HG03103 (cell line): ENCODE results near the gene HRH1.
"Not testable (repeated sequence)": the region's sequence is repeated elsewhere in the genome, so short reads cannot be mapped to it uniquely, and the experiment has no call there.

Experiments used
- ATAC-seq: cut with Tn5 transposase; IDR thresholded peaks from one replicate; pipeline ENCODE4 v1.9.1; 2021; ENCODE audit warnings: low read depth; ENCODE audit not compliant: unreplicated experiment

Gene HRH1

GRCh38 chr3:11154036-11154952 lies at the start of gene HRH1:
Gene HRH1, plus strand, starts transcription at chr3:11154493. Its CDS starts 104,545 bp downstream, at chr3:11259038.
- ATAC-seq = no peak

- not testable (repeated sequence) for ATAC-seq
These were observed 41.0 kb upstream of the HRH1 start for GRCh38 chr3:11113316-11113715.

GRCh38 chr3:11115548-11115947 lies 38.7 kb upstream of the HRH1 start:
- no peak for ATAC-seq

- no peak for ATAC-seq
These were observed 37.8 kb upstream of the HRH1 start for GRCh38 chr3:11116336-11117059.

GRCh38 chr3:11117591-11117990 lies 36.7 kb upstream of the HRH1 start:
- no peak for ATAC-seq

- ATAC-seq = no peak
These were observed 36.1 kb upstream of the HRH1 start for GRCh38 chr3:11118181-11118682.

- no peak for ATAC-seq
These were observed 34.0 kb upstream of the HRH1 start for GRCh38 chr3:11120091-11120805.

GRCh38 chr3:11126653-11127052 lies 27.6 kb upstream of the HRH1 start:
- no peak for ATAC-seq

GRCh38 chr3:11128682-11129632 lies 25.3 kb upstream of the HRH1 start:
- no peak for ATAC-seq

GRCh38 chr3:11130385-11130784 lies 23.9 kb upstream of the HRH1 start:
- ATAC-seq = no peak

GRCh38 chr3:11131371-11131770 lies 22.9 kb upstream of the HRH1 start:
- ATAC-seq = no peak

GRCh38 chr3:11131886-11132285 lies 22.4 kb upstream of the HRH1 start:
- not testable (repeated sequence) for ATAC-seq

- ATAC-seq = no peak
These were observed 21.4 kb upstream of the HRH1 start for GRCh38 chr3:11132861-11133260.

- ATAC-seq = no peak
These were observed 19.5 kb upstream of the HRH1 start for GRCh38 chr3:11134794-11135193.

GRCh38 chr3:11136116-11136515 lies 18.2 kb upstream of the HRH1 start:
- ATAC-seq = no peak

GRCh38 chr3:11136830-11137626 lies 17.3 kb upstream of the HRH1 start:
- ATAC-seq = no peak

GRCh38 chr3:11137627-11137959 lies 16.7 kb upstream of the HRH1 start:
- ATAC-seq = no peak

- no peak for ATAC-seq
These were observed 15.9 kb upstream of the HRH1 start for GRCh38 chr3:11138371-11138770.
